Measurements from ENCODE around the gene BMP2K. TPM values are rescaled to one million over a fixed set of nuclear protein-coding genes. Genes with fewer than 3 reads are reported as not detected.

Gene BMP2K
- total and polyA plus RNA-seq, 2 donors from 2014 or later = 6.0 to 43.1 TPM

- DNase-seq (no peak), FAIRE-seq (no peak)
- Histone ChIP-seq H3K4me3 (ENCODE audit: low read length in 3 of 3) (no peak overlapping the region), H3K36me3 (ENCODE audit: control insufficient read depth in 2 of 3, insufficient read depth in 3 of 3, low read length in 3 of 3) (no peaks in the 10 kb centered on the region), H3K27me3 (ENCODE audit: control insufficient read depth, insufficient read depth, low read length) (no peaks in the 10 kb centered on the region), H3K9me3 (ENCODE audit: control insufficient read depth in 2 of 3, insufficient read depth in 1 of 3, low read length in 3 of 3) (no peaks in the 10 kb centered on the region), H3K27ac (ENCODE audit: low read depth in 2 of 2, low read length in 2 of 2) (no peak overlapping the region), H3K9ac (ENCODE audit: low read length in 3 of 3) (no peak overlapping the region), H3K4me1 (ENCODE audit: control insufficient read depth in 2 of 3, insufficient read depth in 2 of 3, low read depth in 1 of 3, low read length in 3 of 3) (no peaks in the 10 kb centered on the region)
- no peak for TF ChIP-seq CTCF (IDR thresholded peaks at IDR 0.05; ENCODE audit: borderline replicate concordance, extremely low read depth, insufficient read depth)
- intact Hi-C loops (cut with DNase I) = no loop called here
These were observed 38.2 kb upstream of the BMP2K start for GRCh38 chr4:78737973-78738372.

- no peaks in the 10 kb centered on the region for H3K36me3 ChIP-seq (ENCODE audit: control insufficient read depth in 2 of 3, insufficient read depth in 3 of 3, low read length in 3 of 3)
- no peaks in the 10 kb centered on the region for H3K9me3 ChIP-seq (ENCODE audit: control insufficient read depth in 2 of 3, insufficient read depth in 1 of 3, low read length in 3 of 3)
These were observed 33.9 kb upstream of the BMP2K start for GRCh38 chr4:78742300-78742699.

GRCh38 chr4:78747475-78747922 is 28.7 kb upstream of the BMP2K start:
- FAIRE-seq (no peak), DNase-seq (no peak)
- H3K27ac ChIP-seq (ENCODE audit: low read depth in 2 of 2, low read length in 2 of 2) = no peak overlapping the region
- H3K4me3 ChIP-seq (ENCODE audit: low read length in 3 of 3) = no peak overlapping the region
- no peaks in the 10 kb centered on the region for H3K9me3 ChIP-seq (ENCODE audit: control insufficient read depth in 2 of 3, insufficient read depth in 1 of 3, low read length in 3 of 3)
- no peaks in the 10 kb centered on the region for H3K4me1 ChIP-seq (ENCODE audit: control insufficient read depth in 2 of 3, insufficient read depth in 2 of 3, low read depth in 1 of 3, low read length in 3 of 3)
- intact Hi-C loops (cut with DNase I) = no loop called here
- no peak overlapping the region for H3K9ac ChIP-seq (ENCODE audit: low read length in 3 of 3)
- no peaks in the 10 kb centered on the region for H3K36me3 ChIP-seq (ENCODE audit: control insufficient read depth in 2 of 3, insufficient read depth in 3 of 3, low read length in 3 of 3)
- no peak for TF ChIP-seq CTCF (IDR thresholded peaks at IDR 0.05; ENCODE audit: borderline replicate concordance, extremely low read depth, insufficient read depth)
- H3K27me3 ChIP-seq (ENCODE audit: control insufficient read depth, insufficient read depth, low read length) = no peaks in the 10 kb centered on the region

More at GRCh38 chr4:78742300-78742699, 33.9 kb upstream of the BMP2K start:
- H3K27ac ChIP-seq (ENCODE audit: low read depth in 2 of 2, low read length in 2 of 2) = no peak overlapping the region
- TF ChIP-seq CTCF (IDR thresholded peaks at IDR 0.05; ENCODE audit: borderline replicate concordance, extremely low read depth, insufficient read depth) = no peak
- FAIRE-seq (no peak), DNase-seq (no peak)
- H3K4me1 ChIP-seq (ENCODE audit: control insufficient read depth in 2 of 3, insufficient read depth in 2 of 3, low read depth in 1 of 3, low read length in 3 of 3) = no peaks in the 10 kb centered on the region
- H3K9ac ChIP-seq (ENCODE audit: low read length in 3 of 3) = no peak overlapping the region
- H3K4me3 ChIP-seq (ENCODE audit: low read length in 3 of 3) = no peak overlapping the region
- intact Hi-C loops (cut with DNase I) = no loop called here
- no peaks in the 10 kb centered on the region for H3K27me3 ChIP-seq (ENCODE audit: control insufficient read depth, insufficient read depth, low read length)

- Histone ChIP-seq H3K36me3 (ENCODE audit: control insufficient read depth in 2 of 3, insufficient read depth in 3 of 3, low read length in 3 of 3) (no peaks in the 10 kb centered on the region), H3K27ac (ENCODE audit: low read depth in 2 of 2, low read length in 2 of 2) (no peak overlapping the region), H3K27me3 (ENCODE audit: control insufficient read depth, insufficient read depth, low read length) (no peaks in the 10 kb centered on the region), H3K9ac (ENCODE audit: low read length in 3 of 3) (no peak overlapping the region), H3K4me1 (ENCODE audit: control insufficient read depth in 2 of 3, insufficient read depth in 2 of 3, low read depth in 1 of 3, low read length in 3 of 3) (no peaks in the 10 kb centered on the region), H3K4me3 (ENCODE audit: low read length in 3 of 3) (no peak overlapping the region), H3K9me3 (ENCODE audit: control insufficient read depth in 2 of 3, insufficient read depth in 1 of 3, low read length in 3 of 3) (no peaks in the 10 kb centered on the region)
- intact Hi-C loops (cut with DNase I) = no loop called here
- FAIRE-seq = no peak
- no peak for DNase-seq
- TF ChIP-seq CTCF (IDR thresholded peaks at IDR 0.05; ENCODE audit: borderline replicate concordance, extremely low read depth, insufficient read depth) = no peak
These were observed 27.8 kb upstream of the BMP2K start for GRCh38 chr4:78748381-78748780.

Measured in kidney (tissue), 14 donors.